K562 (cell line): ENCODE data around the gene QPRT. TPM values are rescaled to one million over a fixed set of nuclear protein-coding genes. Genes with fewer than 3 reads are reported as not detected.

Source experiments
- BDP1 ChIP-seq: IDR thresholded peaks from 3 replicates; pipeline ENCODE4 v1.6.1; 2011; ENCODE audit not compliant: insufficient read length, insufficient read depth
- CBFA2T3 ChIP-seq: fragments of 450-650 bp; IDR thresholded peaks from 2 replicates; pipeline ENCODE4 v1.6.1; 2017
- HIVEP1 ChIP-seq: fragments of 250-450 bp; sonication (Bioruptor Pico); IDR thresholded peaks from 2 replicates; pipeline ENCODE4 v1.4.0; 2020; ENCODE audit warnings: mild to moderate bottlenecking
- KLF6 ChIP-seq: fragments of 250-450 bp; sonication (Bioruptor Pico); IDR thresholded peaks from 2 replicates; pipeline ENCODE4 v1.4.0; 2020; ENCODE audit warnings: mild to moderate bottlenecking, moderate library complexity, borderline replicate concordance
- MEF2A ChIP-seq: IDR thresholded peaks from 2 replicates; pipeline ENCODE4 v1.6.1; 2011; ENCODE audit warnings: low read depth, mild to moderate bottlenecking, low read length, moderate library complexity; ENCODE audit not compliant: control insufficient read depth
- NCOA1 ChIP-seq: fragments of 450-650 bp; IDR thresholded peaks from 2 replicates; pipeline ENCODE4 v1.6.1; 2016; ENCODE audit warnings: low read depth
- NEUROD1 ChIP-seq: fragments of 150-350 bp; IDR thresholded peaks from 2 replicates; pipeline ENCODE4 v1.6.1; 2014; ENCODE audit warnings: borderline replicate concordance, low read length, low read depth; ENCODE audit not compliant: partially characterized antibody
- SP1 ChIP-seq: sonication (generic); formaldehyde crosslinking; IDR thresholded peaks from 2 replicates; pipeline ENCODE4 v1.8.1; 2022; ENCODE audit warnings: mild to moderate bottlenecking, missing genetic modification reagents
- ZNF12 ChIP-seq: sonication (generic); formaldehyde crosslinking; IDR thresholded peaks from 2 replicates; pipeline ENCODE4 v1.4.0; 2020; ENCODE audit warnings: mild to moderate bottlenecking, missing genetic modification reagents
- polyA plus RNA-seq, 8 experiments: library from polyadenylated mRNA; depleted of rRNA in 4 of 8; stranded (reverse) in 5 of 8; unstranded in 3 of 8; fragments of >200 nt; fragmentation: Nextera tagmentation in 2 of 8; fragmentation: Illumina TruSeq in 1 of 8; extraction: Ambion mirVana in 2 of 8; extraction: Trizol in 1 of 8; gene quantifications; 2 replicates each; pipeline versions ENCODE4 v1.2.1 to v1.2.3, GENCODE V29; 2011 to 2014; ENCODE audit warnings: inconsistent platforms in 1 of 8, missing spikeins in 1 of 8
- total RNA-seq, 7 experiments: library from RNA; depleted of rRNA in 6 of 7; stranded (reverse); fragments of >200 nt in 6 of 7; fragmentation: Illumina TruSeq in 2 of 7; extraction: Trizol in 2 of 7; gene quantifications; 2 replicates each; pipeline versions ENCODE4 v1.2.1 to v1.2.3, GENCODE V29; 2011 to 2021; ENCODE audit warnings: low replicate concordance in 1 of 7
- TF ChIP-seq, protein P1 (sequence below): fragments of 250-450 bp; sonication (Bioruptor Pico); IDR thresholded peaks from 2 replicates; pipeline ENCODE4 v1.4.0; 2020; ENCODE audit warnings: mild to moderate bottlenecking, moderate library complexity
- TF ChIP-seq, protein P2 (sequence below): sonication (generic); formaldehyde crosslinking; IDR thresholded peaks from 2 replicates; pipeline ENCODE4 v1.8.1; 2023; ENCODE audit warnings: missing genetic modification reagents, mild to moderate bottlenecking, borderline replicate concordance
- TF ChIP-seq, protein P3 (sequence below): sonication (generic); formaldehyde crosslinking; IDR thresholded peaks from 2 replicates; pipeline ENCODE4 v1.5.0; 2020; ENCODE audit warnings: missing genetic modification reagents
- TF ChIP-seq, protein P4 (sequence below): fragments of 250-450 bp; sonication (Bioruptor Pico); IDR thresholded peaks from 2 replicates; pipeline ENCODE4 v1.4.0; 2020
- TF ChIP-seq, protein P5 (sequence below): sonication (generic); formaldehyde crosslinking; IDR thresholded peaks from 2 replicates; pipeline ENCODE4 v1.8.0; 2022; ENCODE audit warnings: mild to moderate bottlenecking, missing genetic modification reagents

The QPRT gene
- total and polyA plus RNA-seq, 9 of the 15 experiments (the other 6 are each of a cell fraction or from before 2014, with no cell fraction given) = 7.7 to 112 (median 64.1) TPM

DNA sequence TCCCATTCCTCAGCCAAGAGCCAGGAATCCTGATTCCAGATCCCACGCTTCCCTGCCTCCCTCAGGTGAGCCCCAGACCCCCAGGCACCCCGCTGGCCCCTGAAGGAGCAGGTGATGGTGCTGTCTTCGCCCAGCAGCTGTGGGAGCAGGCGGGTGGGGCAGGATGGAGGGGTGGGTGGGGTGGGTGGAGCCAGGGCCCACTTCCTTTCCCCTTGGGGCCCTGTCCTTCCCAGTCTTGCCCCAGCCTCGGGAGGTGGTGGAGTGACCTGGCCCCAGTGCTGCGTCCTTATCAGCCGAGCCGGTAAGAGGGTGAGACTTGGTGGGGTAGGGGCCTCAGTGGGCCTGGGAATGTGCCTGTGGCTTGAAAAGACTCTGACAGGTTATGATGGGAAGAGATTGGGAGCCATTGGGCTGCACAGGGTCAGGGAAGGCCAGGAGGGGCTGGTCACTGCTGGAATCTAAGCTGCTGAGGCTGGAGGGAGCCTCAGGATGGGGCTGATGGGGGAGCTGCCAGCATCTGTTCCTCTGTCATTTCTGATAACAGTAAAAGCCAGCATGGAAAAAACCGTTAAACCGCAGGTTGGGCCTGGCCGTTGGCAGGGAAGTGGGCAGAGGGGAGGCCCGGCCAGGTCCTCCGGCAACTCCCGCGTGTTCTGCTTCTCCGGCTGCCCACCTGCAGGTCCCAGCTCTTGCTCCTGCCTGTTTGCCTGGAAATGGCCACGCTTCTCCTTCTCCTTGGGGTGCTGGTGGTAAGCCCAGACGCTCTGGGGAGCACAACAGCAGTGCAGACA is 15.8 kb upstream of the QPRT start, which contains the start of gene SPN (continued):
- TF ChIP-seq NEUROD1 = no peak
- TF ChIP-seq, protein P1, sequence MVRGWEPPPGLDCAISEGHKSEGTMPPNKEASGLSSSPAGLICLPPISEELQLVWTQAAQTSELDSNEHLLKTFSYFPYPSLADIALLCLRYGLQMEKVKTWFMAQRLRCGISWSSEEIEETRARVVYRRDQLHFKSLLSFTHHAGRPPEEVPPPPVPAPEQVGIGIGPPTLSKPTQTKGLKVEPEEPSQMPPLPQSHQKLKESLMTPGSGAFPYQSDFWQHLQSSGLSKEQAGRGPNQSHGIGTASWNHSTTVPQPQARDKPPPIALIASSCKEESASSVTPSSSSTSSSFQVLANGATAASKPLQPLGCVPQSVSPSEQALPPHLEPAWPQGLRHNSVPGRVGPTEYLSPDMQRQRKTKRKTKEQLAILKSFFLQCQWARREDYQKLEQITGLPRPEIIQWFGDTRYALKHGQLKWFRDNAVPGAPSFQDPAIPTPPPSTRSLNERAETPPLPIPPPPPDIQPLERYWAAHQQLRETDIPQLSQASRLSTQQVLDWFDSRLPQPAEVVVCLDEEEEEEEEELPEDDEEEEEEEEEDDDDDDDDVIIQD (CRISPR knock-in tag) = no peak
- no peak for TF ChIP-seq MEF2A
- TF ChIP-seq, protein P2, sequence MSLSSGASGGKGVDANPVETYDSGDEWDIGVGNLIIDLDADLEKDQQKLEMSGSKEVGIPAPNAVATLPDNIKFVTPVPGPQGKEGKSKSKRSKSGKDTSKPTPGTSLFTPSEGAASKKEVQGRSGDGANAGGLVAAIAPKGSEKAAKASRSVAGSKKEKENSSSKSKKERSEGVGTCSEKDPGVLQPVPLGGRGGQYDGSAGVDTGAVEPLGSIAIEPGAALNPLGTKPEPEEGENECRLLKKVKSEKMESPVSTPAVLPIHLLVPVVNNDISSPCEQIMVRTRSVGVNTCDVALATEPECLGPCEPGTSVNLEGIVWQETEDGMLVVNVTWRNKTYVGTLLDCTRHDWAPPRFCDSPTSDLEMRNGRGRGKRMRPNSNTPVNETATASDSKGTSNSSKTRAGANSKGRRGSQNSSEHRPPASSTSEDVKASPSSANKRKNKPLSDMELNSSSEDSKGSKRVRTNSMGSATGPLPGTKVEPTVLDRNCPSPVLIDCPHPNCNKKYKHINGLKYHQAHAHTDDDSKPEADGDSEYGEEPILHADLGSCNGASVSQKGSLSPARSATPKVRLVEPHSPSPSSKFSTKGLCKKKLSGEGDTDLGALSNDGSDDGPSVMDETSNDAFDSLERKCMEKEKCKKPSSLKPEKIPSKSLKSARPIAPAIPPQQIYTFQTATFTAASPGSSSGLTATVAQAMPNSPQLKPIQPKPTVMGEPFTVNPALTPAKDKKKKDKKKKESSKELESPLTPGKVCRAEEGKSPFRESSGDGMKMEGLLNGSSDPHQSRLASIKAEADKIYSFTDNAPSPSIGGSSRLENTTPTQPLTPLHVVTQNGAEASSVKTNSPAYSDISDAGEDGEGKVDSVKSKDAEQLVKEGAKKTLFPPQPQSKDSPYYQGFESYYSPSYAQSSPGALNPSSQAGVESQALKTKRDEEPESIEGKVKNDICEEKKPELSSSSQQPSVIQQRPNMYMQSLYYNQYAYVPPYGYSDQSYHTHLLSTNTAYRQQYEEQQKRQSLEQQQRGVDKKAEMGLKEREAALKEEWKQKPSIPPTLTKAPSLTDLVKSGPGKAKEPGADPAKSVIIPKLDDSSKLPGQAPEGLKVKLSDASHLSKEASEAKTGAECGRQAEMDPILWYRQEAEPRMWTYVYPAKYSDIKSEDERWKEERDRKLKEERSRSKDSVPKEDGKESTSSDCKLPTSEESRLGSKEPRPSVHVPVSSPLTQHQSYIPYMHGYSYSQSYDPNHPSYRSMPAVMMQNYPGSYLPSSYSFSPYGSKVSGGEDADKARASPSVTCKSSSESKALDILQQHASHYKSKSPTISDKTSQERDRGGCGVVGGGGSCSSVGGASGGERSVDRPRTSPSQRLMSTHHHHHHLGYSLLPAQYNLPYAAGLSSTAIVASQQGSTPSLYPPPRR (CRISPR knock-in tag) = no peak
- TF ChIP-seq SP1 = 0 out of 2 replicates have a peak, but pooled peaks have one; percentile 46
- TF ChIP-seq, protein P3, sequence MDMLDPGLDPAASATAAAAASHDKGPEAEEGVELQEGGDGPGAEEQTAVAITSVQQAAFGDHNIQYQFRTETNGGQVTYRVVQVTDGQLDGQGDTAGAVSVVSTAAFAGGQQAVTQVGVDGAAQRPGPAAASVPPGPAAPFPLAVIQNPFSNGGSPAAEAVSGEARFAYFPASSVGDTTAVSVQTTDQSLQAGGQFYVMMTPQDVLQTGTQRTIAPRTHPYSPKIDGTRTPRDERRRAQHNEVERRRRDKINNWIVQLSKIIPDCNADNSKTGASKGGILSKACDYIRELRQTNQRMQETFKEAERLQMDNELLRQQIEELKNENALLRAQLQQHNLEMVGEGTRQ (CRISPR knock-in tag) = no peak
- TF ChIP-seq, protein P4, sequence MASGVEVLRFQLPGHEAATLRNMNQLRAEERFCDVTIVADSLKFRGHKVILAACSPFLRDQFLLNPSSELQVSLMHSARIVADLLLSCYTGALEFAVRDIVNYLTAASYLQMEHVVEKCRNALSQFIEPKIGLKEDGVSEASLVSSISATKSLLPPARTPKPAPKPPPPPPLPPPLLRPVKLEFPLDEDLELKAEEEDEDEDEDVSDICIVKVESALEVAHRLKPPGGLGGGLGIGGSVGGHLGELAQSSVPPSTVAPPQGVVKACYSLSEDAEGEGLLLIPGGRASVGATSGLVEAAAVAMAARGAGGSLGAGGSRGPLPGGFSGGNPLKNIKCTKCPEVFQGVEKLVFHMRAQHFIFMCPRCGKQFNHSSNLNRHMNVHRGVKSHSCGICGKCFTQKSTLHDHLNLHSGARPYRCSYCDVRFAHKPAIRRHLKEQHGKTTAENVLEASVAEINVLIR = no peak
- no peak for TF ChIP-seq ZNF12 (CRISPR knock-in tag)
- TF ChIP-seq NCOA1 = peak; percentile 88
- TF ChIP-seq CBFA2T3 = peak; percentile 96
- no peak for TF ChIP-seq BDP1
- no peak for TF ChIP-seq KLF6 (CRISPR knock-in tag)
- TF ChIP-seq HIVEP1 (CRISPR knock-in tag) = no peak
- TF ChIP-seq, protein P5, sequence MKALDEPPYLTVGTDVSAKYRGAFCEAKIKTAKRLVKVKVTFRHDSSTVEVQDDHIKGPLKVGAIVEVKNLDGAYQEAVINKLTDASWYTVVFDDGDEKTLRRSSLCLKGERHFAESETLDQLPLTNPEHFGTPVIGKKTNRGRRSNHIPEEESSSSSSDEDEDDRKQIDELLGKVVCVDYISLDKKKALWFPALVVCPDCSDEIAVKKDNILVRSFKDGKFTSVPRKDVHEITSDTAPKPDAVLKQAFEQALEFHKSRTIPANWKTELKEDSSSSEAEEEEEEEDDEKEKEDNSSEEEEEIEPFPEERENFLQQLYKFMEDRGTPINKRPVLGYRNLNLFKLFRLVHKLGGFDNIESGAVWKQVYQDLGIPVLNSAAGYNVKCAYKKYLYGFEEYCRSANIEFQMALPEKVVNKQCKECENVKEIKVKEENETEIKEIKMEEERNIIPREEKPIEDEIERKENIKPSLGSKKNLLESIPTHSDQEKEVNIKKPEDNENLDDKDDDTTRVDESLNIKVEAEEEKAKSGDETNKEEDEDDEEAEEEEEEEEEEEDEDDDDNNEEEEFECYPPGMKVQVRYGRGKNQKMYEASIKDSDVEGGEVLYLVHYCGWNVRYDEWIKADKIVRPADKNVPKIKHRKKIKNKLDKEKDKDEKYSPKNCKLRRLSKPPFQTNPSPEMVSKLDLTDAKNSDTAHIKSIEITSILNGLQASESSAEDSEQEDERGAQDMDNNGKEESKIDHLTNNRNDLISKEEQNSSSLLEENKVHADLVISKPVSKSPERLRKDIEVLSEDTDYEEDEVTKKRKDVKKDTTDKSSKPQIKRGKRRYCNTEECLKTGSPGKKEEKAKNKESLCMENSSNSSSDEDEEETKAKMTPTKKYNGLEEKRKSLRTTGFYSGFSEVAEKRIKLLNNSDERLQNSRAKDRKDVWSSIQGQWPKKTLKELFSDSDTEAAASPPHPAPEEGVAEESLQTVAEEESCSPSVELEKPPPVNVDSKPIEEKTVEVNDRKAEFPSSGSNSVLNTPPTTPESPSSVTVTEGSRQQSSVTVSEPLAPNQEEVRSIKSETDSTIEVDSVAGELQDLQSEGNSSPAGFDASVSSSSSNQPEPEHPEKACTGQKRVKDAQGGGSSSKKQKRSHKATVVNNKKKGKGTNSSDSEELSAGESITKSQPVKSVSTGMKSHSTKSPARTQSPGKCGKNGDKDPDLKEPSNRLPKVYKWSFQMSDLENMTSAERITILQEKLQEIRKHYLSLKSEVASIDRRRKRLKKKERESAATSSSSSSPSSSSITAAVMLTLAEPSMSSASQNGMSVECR (CRISPR knock-in tag) = peak; percentile 75
